ENCODE measurements around the gene CYBA.
"Not testable (repeated sequence)": the region's sequence is repeated elsewhere in the genome, so short reads cannot be mapped to it uniquely, and the experiment has no call there.

The CYBA gene

GRCh38 chr16:88609426-88609825 is 41.4 kb downstream of the CYBA start:
- not testable (repeated sequence) for FAIRE-seq

- FAIRE-seq, result no peak
Observed at GRCh38 chr16:88608076-88608475, 42.8 kb downstream of the CYBA start.

GRCh38 chr16:88606148-88606757 is 44.6 kb downstream of the CYBA start:
- no peak for FAIRE-seq

DNA sequence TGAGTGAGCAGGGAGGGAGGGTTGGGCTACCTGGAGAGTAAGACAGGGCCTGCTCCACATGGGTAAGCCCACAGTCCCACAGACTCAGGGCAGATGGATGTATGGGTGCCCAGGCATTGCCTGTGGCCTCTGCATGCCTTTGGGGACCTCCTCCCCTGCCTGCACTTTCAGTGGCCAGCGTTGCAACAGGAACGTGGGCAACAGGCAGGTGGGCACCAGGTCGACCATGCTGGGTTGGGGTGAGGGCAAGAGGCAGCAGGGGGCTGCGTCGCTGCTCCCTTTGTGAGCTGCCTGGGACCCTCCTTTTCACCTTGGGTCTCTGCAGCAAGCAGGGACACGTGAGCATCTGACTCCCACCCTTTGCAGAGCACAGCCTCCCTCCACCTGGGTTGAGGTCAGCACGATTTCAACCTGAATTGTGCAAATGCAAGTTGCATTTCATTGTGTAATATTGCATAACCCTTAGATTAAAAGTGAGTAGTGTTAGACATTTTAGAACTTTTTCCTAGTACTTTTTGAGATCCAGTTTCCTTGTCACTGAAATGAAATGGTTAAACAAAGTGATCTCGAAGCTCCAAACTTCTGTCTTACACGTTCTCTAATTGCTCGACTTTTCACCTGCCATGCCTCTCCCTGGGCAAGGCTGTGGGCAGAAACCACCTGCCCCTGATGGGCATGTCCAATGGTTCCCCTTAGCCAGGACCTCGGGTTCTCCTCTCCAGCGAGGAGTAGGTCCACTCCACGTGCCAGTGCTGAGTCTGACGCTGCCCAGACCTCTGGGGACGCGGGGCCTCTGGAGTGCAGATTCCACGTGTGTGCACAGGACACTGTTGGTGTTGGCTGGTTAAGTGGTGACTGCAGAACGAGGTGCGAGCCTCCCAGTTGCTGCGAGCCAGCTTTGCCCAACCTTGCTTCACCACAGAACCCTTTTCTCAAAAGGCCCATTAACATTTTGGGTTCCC is 45.4 kb downstream of the CYBA start:
- no peak for FAIRE-seq

DNA sequence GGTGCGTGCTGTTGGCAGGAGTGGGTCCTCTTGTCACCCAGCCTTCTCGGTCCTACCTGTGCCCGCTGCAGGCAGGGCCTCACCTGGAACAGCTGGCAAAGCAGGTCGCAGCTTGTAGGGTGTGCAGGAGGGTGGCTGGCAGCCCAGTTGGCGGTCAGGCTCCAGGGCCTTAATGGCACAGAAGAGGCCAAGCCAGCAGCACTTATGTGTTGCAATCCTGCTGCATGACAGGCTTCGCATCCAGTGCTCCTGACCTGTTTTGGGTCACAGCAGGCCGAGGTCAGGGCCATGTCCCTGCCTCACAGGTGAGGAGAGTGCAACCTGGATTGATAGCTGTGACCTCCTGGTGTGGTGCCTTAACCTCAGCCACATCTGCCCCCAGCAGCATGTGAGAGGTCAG is 48.8 kb downstream of the CYBA start:
- FAIRE-seq, result no peak

- no peak for FAIRE-seq
Observed at GRCh38 chr16:88601313-88602036, 49.4 kb downstream of the CYBA start.

DNA sequence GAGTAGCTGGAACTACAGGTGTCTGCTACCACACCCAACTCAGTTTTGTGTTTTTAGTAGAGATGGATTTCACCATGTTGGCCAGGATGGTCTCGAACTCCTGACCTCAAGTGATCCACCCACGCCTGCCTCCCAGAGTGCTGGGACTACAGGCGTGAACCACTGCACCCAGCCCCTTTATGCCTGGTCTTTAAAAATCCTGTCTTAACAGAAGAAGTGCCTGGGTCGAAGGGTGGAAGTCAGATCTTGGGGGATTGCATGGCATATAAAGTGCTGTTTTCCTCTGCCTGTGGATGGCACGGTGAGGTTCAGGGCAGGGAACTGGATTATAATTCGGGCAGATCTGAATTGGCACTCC is 50.3 kb downstream of the CYBA start:
- no peak for FAIRE-seq

GRCh38 chr16:88599825-88600538 is 50.9 kb downstream of the CYBA start:
- FAIRE-seq, result no peak

- FAIRE-seq, result no peak
Observed at GRCh38 chr16:88599092-88599733, 51.6 kb downstream of the CYBA start.

DNA sequence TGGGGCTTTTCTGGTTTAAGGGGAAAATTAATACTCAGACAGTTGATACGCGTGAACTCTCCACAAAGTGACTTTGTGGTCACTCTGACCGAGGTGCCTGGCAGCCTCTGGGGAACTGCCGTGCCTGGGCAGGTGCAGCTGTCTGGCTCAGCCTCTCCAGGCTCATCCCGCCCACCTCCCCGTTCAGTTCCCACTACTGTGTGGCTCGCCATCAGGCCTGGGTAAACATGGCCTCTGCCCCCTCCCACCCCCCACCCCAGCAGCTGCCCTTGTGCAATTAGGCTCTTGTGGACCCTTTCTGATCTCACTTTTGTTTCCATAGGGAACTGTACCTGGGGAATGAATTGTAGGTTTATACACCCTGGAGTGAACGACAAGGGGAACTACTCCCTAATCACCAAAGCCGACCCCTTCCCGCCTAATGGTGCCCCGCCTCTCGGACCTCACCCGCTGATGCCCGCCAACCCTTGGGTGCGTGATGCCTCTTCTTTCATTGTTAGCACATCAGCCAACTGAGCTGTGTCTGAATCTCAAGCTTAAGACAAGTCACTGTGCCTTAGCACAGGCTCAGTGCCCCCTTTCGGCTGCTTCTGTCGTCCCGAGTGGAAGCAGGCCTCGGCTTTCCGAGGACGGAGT is 52.9 kb downstream of the CYBA start:
- FAIRE-seq, result no peak

DNA sequence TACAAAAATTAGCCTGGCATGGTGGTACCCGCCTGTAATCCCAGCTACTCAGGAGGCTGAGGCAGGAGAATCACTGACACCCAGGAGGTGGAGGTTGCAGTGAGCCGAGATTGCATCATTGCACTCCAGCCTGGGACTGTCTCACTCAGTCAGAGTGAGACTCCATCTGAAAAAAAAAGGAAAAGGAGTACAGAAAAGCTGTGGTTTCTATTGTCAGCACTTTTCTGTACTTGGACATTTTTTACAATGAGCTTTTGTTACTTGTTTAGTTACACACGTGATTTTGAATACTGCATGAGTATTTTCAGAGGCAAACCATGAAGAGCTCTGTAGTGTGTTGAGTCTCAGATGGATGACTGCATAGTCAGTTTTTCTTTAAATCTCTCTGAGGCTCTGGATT is 54.4 kb downstream of the CYBA start:
- no peak for FAIRE-seq

DNA sequence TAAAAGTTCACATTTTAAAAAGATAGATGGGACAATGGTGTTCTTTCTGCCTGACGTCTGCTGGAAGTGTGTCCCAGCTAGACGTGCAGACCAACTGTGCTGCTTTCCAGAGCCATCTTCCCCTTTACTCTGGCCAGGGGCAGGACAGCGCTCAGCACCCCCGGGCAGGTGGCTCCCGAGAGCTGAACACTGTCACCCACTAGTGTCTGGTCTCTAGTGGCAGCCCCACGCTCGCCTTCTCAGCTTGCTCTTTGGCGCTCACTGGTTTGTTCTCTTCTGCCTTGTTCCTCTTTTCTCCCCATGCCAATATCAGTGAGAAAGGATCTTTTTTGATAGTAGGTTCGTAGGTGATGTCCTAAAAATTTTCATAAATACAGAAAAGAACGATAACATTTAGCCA is 54.9 kb downstream of the CYBA start:
- FAIRE-seq, result no peak

DNA sequence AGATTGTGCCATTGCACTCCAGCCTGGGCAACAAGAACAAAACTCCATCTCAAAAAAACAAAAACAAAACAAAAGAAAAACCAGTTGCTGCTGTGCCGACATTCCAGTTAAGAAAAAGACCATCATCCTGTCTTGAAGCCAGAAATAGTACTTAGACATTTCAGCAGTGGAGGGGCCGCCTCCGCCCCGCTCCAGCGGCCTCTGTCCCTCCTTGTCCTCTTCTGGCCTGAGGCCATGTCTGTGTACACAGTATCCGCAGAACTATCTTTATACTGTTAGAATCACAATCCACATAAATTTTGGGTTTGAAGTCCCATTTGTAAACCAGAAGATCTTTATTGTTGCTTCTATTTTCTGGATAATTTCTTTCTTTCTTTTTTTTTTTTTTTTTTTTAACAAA is 55.8 kb downstream of the CYBA start:
- no peak for FAIRE-seq

DNA sequence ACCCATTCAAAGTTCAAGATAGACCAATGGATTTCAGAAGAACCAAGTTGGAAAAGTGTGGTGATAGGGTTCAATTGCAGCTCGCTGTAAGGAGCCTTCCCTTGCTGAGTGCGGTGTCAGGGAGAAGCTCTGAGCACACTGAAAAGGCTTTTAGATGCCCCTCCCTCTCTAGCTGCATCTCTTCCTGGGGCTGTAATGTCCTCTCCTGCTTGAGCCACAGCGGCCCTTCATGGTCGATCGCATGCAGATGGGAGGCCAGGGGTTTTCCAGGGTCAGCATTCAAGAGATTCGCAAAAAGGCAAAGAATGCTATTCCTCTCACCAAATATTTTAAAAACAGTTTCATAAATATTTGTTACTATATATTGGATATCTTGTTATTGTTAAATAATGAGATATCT is 56.9 kb downstream of the CYBA start:
- no peak for FAIRE-seq

DNA sequence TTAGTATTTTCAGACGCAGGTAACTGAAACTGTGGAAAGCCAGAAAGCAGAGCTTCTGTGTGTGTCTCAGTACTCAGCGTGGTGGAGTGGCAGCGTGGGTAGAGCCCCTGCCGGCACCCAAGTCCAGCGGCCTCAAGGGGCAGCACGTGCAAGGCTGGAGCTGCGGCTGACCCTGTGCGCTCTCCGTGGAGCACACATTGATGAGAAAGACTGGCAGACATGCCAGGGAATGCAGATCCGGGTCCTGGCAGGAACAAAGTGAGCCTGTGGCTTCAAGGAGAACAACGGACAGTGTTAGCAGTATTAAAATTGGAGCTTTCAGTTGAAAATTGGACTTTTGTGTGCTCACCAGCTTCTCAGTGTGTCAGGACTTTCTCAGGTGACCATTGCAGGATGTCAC is 57.4 kb downstream of the CYBA start:
- FAIRE-seq, result no peak

Measured in TTC549 (cell line).